ENCODE results near the gene IFNL2. TPM values are rescaled to one million over a fixed set of nuclear protein-coding genes. Genes with fewer than 3 reads are reported as not detected.
"Not testable (repeated sequence)": the region's sequence is repeated elsewhere in the genome, so short reads cannot be mapped to it uniquely, and the experiment has no call there.

Gene IFNL2
- total RNA-seq, 1 experiment from 2014 or later: not detected

DNA sequence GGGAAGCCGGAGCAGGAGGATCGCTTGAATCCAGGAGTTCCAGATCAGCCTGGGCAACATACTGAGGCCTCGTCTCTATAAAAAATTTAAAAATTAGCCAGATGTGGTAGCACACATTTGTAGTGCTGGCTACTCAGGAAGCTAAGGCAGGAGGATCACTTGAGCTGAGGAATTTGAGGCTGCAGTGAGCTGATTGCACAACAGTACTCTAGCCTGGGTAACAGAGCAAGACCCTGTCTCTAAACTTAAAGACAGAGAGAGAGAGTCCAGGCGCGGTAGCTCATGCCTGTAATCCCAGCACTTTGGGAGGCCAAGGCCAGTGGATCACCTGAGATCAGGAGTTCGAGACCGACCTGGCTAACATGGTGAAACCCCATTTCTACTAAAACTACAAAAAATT lies 27.8 kb upstream of the IFNL2 start:
- no peak overlapping the region for H3K27ac Mint-ChIP-seq (ENCODE audit: unreplicated experiment)
- ChIA-PET CTCF (no interaction called here), POLR2A (no interaction called here)
- H3K4me3 Mint-ChIP-seq (ENCODE audit: unreplicated experiment): no peak overlapping the region
- no peak overlapping the region for H3K4me3 ChIP-seq (ENCODE audit: low read depth, low read length)
- peaks cover 20% of the 10 kb centered on the region for H3K4me1 Mint-ChIP-seq (ENCODE audit: low read depth, unreplicated experiment)
- intact Hi-C loops (cut with micrococcal nuclease; ENCODE audit: unreplicated experiment): no loop called here
- H3K9me3 ChIP-seq: no peaks in the 10 kb centered on the region
- no peaks in the 10 kb centered on the region for H3K27me3 Mint-ChIP-seq (ENCODE audit: insufficient read depth, unreplicated experiment)
- no peaks in the 10 kb centered on the region for H3K9me3 Mint-ChIP-seq (ENCODE audit: unreplicated experiment)
- no TSS peak for BruUV-seq (replicated peaks)
- no peak for DNase-seq
- peaks cover 16% of the 10 kb centered on the region for H3K4me1 ChIP-seq
- TF ChIP-seq, protein P1, sequence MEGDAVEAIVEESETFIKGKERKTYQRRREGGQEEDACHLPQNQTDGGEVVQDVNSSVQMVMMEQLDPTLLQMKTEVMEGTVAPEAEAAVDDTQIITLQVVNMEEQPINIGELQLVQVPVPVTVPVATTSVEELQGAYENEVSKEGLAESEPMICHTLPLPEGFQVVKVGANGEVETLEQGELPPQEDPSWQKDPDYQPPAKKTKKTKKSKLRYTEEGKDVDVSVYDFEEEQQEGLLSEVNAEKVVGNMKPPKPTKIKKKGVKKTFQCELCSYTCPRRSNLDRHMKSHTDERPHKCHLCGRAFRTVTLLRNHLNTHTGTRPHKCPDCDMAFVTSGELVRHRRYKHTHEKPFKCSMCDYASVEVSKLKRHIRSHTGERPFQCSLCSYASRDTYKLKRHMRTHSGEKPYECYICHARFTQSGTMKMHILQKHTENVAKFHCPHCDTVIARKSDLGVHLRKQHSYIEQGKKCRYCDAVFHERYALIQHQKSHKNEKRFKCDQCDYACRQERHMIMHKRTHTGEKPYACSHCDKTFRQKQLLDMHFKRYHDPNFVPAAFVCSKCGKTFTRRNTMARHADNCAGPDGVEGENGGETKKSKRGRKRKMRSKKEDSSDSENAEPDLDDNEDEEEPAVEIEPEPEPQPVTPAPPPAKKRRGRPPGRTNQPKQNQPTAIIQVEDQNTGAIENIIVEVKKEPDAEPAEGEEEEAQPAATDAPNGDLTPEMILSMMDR (IDR thresholded peaks at IDR 0.05; ENCODE audit: insufficient read depth in 1 of 2, low read depth in 1 of 2, low read length in 1 of 2, severe bottlenecking in 1 of 2, unreplicated experiment in 1 of 2): no peak
- H3K36me3 Mint-ChIP-seq (ENCODE audit: insufficient read depth, unreplicated experiment): no peaks in the 10 kb centered on the region
- no peaks in the 10 kb centered on the region for H3K36me3 ChIP-seq (ENCODE audit: control insufficient read depth, insufficient read depth, low read length)
- no peaks in the 10 kb centered on the region for H3K27me3 ChIP-seq (replicated peaks; ENCODE audit: control insufficient read depth, insufficient read depth, low read length)

DNA sequence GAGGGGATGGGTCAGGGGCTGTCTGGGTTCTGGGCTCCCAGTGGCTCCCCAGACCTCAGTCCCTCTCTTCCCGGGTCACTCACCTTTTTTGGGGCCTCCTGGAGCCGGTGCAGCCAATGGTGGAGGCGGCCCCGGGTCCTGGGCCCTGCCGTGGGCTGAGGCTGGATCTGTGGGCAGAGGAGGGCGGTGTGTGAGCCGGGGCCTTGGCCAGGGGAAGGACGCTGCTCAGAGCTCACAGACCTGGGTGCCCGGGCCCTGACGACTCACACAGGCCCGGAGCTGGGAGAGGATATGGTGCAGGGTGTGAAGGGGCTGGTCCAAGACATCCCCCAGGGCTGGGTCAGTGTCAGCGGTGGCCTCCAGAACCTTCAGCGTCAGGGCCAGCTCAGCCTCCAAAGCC lies 24.5 kb upstream of the IFNL2 start:
- POLR2A ChIA-PET; H3K36me3 ChIP-seq (ENCODE audit: control insufficient read depth, insufficient read depth, low read length); H3K9me3 Mint-ChIP-seq (ENCODE audit: unreplicated experiment): not testable (repeated sequence)

DNA sequence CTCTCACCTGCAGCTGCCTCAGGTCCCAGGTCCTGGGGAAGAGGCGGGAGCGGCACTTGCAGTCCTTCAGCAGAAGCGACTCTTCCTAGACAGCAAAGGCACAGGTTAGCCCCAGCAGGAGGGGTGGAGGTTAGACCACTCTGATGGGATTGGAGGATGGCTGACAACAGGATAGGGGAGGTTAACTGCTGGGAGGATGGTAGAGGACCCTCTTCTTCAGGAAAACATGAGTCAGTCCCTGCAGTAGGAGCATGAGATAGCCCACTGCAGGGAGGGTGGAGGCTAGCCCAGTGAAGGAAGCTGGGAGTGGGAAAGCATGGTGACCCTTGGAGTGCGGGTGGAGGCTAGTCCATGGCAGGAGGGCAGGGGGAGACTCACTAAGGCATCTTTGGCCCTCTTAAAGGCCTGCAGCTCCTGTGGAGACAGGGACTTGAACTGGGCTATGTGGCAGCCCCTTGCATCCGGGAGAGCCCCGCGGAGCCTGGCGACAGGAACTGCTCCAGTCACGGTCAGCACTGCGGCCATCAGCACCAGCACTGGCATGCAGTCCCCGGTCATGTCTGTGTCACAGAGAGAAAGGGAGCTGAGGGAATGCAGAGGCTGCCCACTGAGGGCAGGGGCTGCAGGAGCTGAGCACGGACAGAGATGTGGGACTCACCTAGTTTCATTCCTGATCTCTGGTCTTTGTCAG lies 23.6 kb upstream of the IFNL2 start, which contains the start of gene IFNL3:
TSS of gene IFNL3 (minus strand) at position 597 of the 691 bp plus-strand sequence. CDS start at position 558, 39 bp downstream.
- DNase-seq; H3K27me3 ChIP-seq (replicated peaks; ENCODE audit: control insufficient read depth, insufficient read depth, low read length); H3K27me3 Mint-ChIP-seq (ENCODE audit: insufficient read depth, unreplicated experiment); intact Hi-C loops (cut with micrococcal nuclease; ENCODE audit: unreplicated experiment); H3K4me1 Mint-ChIP-seq (ENCODE audit: low read depth, unreplicated experiment); POLR2A ChIA-PET; H3K27ac Mint-ChIP-seq (ENCODE audit: unreplicated experiment); BruUV-seq (replicated peaks); H3K36me3 Mint-ChIP-seq (ENCODE audit: insufficient read depth, unreplicated experiment); H3K9me3 Mint-ChIP-seq (ENCODE audit: unreplicated experiment); H3K9me3 ChIP-seq; H3K4me3 ChIP-seq (ENCODE audit: low read depth, low read length); H3K36me3 ChIP-seq (ENCODE audit: control insufficient read depth, insufficient read depth, low read length); H3K4me3 Mint-ChIP-seq (ENCODE audit: unreplicated experiment); H3K4me1 ChIP-seq: not testable (repeated sequence)
- CTCF ChIA-PET: interaction anchor here (0.6 kb wide), 1 partner anchor 675 kb away, joined by 3 read pairs; no protein-coding TSS in a partner anchor

More for the DNA sequence above, 24.5 kb upstream of the IFNL2 start:
- H3K27me3 Mint-ChIP-seq (ENCODE audit: insufficient read depth, unreplicated experiment); H3K4me1 ChIP-seq; H3K9me3 ChIP-seq; BruUV-seq (replicated peaks); intact Hi-C loops (cut with micrococcal nuclease; ENCODE audit: unreplicated experiment); DNase-seq; H3K27me3 ChIP-seq (replicated peaks; ENCODE audit: control insufficient read depth, insufficient read depth, low read length); H3K4me1 Mint-ChIP-seq (ENCODE audit: low read depth, unreplicated experiment); H3K27ac Mint-ChIP-seq (ENCODE audit: unreplicated experiment); H3K4me3 Mint-ChIP-seq (ENCODE audit: unreplicated experiment); H3K36me3 Mint-ChIP-seq (ENCODE audit: insufficient read depth, unreplicated experiment); H3K4me3 ChIP-seq (ENCODE audit: low read depth, low read length); CTCF ChIA-PET: not testable (repeated sequence)

DNA sequence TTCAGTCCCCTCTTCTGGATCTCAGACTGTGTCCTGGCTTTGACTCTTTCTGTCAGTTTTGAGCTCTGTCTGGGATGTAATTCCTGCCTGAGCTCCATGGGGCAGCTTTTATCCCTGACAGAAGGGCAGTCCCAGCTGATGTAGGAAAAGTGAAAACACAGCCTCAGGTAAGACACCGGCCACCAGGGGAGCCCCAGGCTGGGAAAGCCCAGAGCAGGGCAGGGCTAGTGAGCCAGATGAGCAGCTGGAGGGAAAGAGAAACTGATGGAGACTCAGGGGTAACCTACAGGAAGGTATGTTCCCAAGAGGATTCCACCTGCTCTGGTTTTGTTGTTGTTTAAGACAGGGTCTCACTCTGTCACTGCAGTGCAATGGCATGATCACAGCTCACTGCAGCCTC lies 23.0 kb upstream of the IFNL2 start:
- H3K27ac Mint-ChIP-seq (ENCODE audit: unreplicated experiment); H3K27me3 Mint-ChIP-seq (ENCODE audit: insufficient read depth, unreplicated experiment): not testable (repeated sequence)
- CTCF ChIA-PET: interaction anchor here (0.6 kb wide), 1 partner anchor 676 kb away, joined by 3 read pairs; no protein-coding TSS in a partner anchor

More for the DNA sequence above, 23.0 kb upstream of the IFNL2 start:
- H3K4me3 Mint-ChIP-seq (ENCODE audit: unreplicated experiment); H3K4me1 Mint-ChIP-seq (ENCODE audit: low read depth, unreplicated experiment); H3K4me1 ChIP-seq; BruUV-seq (replicated peaks); H3K36me3 Mint-ChIP-seq (ENCODE audit: insufficient read depth, unreplicated experiment); intact Hi-C loops (cut with micrococcal nuclease; ENCODE audit: unreplicated experiment); H3K9me3 ChIP-seq; H3K4me3 ChIP-seq (ENCODE audit: low read depth, low read length); POLR2A ChIA-PET; DNase-seq; H3K36me3 ChIP-seq (ENCODE audit: control insufficient read depth, insufficient read depth, low read length); H3K9me3 Mint-ChIP-seq (ENCODE audit: unreplicated experiment); H3K27me3 ChIP-seq (replicated peaks; ENCODE audit: control insufficient read depth, insufficient read depth, low read length): not testable (repeated sequence)
- TF ChIP-seq, protein P1 (IDR thresholded peaks at IDR 0.05; ENCODE audit: insufficient read depth in 1 of 2, low read depth in 1 of 2, low read length in 1 of 2, severe bottlenecking in 1 of 2, unreplicated experiment in 1 of 2): peak in 1 of 2 experiments; percentile 10
